ENCODE results near the gene SLC4A9.

DNA sequence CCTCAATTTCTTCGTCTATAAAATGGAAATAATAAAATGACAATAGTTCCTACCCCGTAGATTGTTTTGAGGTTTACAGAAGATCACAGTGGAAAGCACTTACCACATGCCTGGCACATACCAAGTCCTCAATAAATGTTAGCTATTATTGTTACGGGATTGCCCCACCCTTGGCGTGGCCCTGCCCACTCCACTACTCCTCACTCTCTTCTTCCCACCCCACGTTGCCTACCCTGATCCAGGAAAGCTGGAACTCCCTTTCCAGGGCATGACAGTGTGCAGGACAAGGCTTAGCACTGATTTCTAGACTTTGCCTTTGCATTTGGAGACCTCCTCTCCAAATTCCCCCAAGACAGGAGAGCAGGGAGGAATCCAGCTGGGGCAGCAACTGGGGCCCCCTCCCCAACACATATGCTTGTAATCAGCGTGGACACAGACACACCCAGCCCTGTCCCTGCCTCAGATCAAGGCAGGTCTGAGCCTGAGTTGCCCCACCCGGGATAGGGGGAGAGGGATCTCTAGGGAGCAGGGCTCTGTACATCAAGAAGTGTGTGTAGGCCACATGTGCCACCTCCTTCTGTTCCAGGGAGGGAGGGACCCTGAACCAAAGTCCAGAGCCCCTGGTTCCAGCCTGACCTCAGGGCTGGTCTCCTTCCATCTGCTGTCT is 6.7 kb downstream of the SLC4A9 start:
- TF ChIP-seq EZH2phosphoT487 (IDR thresholded peaks at IDR 0.05; ENCODE audit: insufficient read depth, low read depth), result no peak
- TF ChIP-seq EZH2 (IDR thresholded peaks at IDR 0.05; ENCODE audit: insufficient read depth, poor library complexity, severe bottlenecking), result no peak
